ENCODE data around the gene SORCS2. TPM values are rescaled to one million over a fixed set of nuclear protein-coding genes. Genes with fewer than 3 reads are reported as not detected.

The SORCS2 gene
- total RNA-seq, 1 experiment from 2014 or later: 4.1 TPM

DNA sequence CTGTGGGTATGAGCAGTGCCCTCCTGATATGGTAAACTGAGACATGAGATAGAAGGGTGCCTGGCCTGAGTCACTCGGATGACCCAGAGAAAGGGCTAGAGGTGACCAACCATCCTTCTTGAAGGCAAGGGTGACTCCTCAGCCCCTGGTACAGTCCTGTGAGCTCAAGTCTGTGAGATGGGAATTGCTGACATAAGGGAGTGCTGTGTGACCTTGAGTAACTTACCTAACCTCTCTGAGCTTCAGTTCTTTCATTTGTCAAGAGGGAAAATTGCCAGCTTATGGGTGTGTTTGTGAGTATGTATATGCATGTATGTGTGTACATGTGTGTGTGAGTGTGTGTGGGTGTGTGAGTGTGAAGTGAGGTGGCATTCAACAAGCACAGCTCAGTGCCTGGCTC, 452.8 kb downstream of the SORCS2 start:
- no peaks in the 10 kb centered on the region for H3K9me3 ChIP-seq (ENCODE audit: low read length)
- TF ChIP-seq EZH2phosphoT487 (IDR thresholded peaks at IDR 0.05; ENCODE audit: borderline replicate concordance, low read length) (no peak), EZH2 (IDR thresholded peaks at IDR 0.05; ENCODE audit: low read length, unreplicated experiment) (no peak)
- TF ChIP-seq, protein P1, sequence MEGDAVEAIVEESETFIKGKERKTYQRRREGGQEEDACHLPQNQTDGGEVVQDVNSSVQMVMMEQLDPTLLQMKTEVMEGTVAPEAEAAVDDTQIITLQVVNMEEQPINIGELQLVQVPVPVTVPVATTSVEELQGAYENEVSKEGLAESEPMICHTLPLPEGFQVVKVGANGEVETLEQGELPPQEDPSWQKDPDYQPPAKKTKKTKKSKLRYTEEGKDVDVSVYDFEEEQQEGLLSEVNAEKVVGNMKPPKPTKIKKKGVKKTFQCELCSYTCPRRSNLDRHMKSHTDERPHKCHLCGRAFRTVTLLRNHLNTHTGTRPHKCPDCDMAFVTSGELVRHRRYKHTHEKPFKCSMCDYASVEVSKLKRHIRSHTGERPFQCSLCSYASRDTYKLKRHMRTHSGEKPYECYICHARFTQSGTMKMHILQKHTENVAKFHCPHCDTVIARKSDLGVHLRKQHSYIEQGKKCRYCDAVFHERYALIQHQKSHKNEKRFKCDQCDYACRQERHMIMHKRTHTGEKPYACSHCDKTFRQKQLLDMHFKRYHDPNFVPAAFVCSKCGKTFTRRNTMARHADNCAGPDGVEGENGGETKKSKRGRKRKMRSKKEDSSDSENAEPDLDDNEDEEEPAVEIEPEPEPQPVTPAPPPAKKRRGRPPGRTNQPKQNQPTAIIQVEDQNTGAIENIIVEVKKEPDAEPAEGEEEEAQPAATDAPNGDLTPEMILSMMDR (conservative IDR thresholded peaks at IDR 0.05; ENCODE audit: low read depth, low read length): no peak
- CTCF ChIA-PET: no interaction called here
- no peak overlapping the region for H3K4me2 ChIP-seq (ENCODE audit: low read length)
- no peak overlapping the region for H3K9ac ChIP-seq (ENCODE audit: low read length)
- H4K20me1 ChIP-seq (ENCODE audit: low read length): no peaks in the 10 kb centered on the region
- no TSS peak for BruUV-seq (replicated peaks)
- H3K79me2 ChIP-seq (ENCODE audit: low read length): no peaks in the 10 kb centered on the region
- H3K27me3 ChIP-seq (ENCODE audit: low read length): no peaks in the 10 kb centered on the region
- no peak overlapping the region for H3K27ac ChIP-seq (ENCODE audit: low read length)
- H3K36me3 ChIP-seq (ENCODE audit: low read depth, low read length): no peaks in the 10 kb centered on the region
- DNase-seq: no peak
- H3K4me1 ChIP-seq (ENCODE audit: insufficient read depth, low read length): peaks cover 24% of the 10 kb centered on the region
- POLR2A ChIA-PET (ENCODE audit: unreplicated experiment): no interaction called here
- H3F3A ChIP-seq (ENCODE audit: low read length, unreplicated experiment): no peaks in the 10 kb centered on the region
- intact Hi-C loops (cut with micrococcal nuclease): no loop called here
- no peak for ATAC-seq
- H3K4me3 ChIP-seq (ENCODE audit: low read length): no peak overlapping the region
- H2AFZ ChIP-seq (ENCODE audit: low read length): no peak overlapping the region
- no peaks in the 10 kb centered on the region for H3K9me2 ChIP-seq (replicated peaks; ENCODE audit: low read length)

GRCh38 chr4:7645956-7646355, 453.6 kb downstream of the SORCS2 start:
- H3K4me1 ChIP-seq (ENCODE audit: insufficient read depth, low read length): peaks cover 30% of the 10 kb centered on the region
- intact Hi-C loops (cut with micrococcal nuclease): no loop called here
- H3K36me3 ChIP-seq (ENCODE audit: low read depth, low read length): no peaks in the 10 kb centered on the region
- no peaks in the 10 kb centered on the region for H3K79me2 ChIP-seq (ENCODE audit: low read length)
- no peak overlapping the region for H2AFZ ChIP-seq (ENCODE audit: low read length)
- H3K9ac ChIP-seq (ENCODE audit: low read length): no peak overlapping the region
- no peak overlapping the region for H3K27ac ChIP-seq (ENCODE audit: low read length)
- no peaks in the 10 kb centered on the region for H3F3A ChIP-seq (ENCODE audit: low read length, unreplicated experiment)
- no peaks in the 10 kb centered on the region for H4K20me1 ChIP-seq (ENCODE audit: low read length)
- H3K4me2 ChIP-seq (ENCODE audit: low read length): no peak overlapping the region
- no peak for ATAC-seq
- TF ChIP-seq EZH2phosphoT487 (IDR thresholded peaks at IDR 0.05; ENCODE audit: borderline replicate concordance, low read length) (no peak), EZH2 (IDR thresholded peaks at IDR 0.05; ENCODE audit: low read length, unreplicated experiment) (no peak)
- TF ChIP-seq, protein P1 (conservative IDR thresholded peaks at IDR 0.05; ENCODE audit: low read depth, low read length): no peak
- H3K4me3 ChIP-seq (ENCODE audit: low read length): no peak overlapping the region
- ChIA-PET CTCF (no interaction called here), POLR2A (ENCODE audit: unreplicated experiment) (no interaction called here)
- no peaks in the 10 kb centered on the region for H3K9me2 ChIP-seq (replicated peaks; ENCODE audit: low read length)
- no peak for DNase-seq
- H3K9me3 ChIP-seq (ENCODE audit: low read length): no peaks in the 10 kb centered on the region
- no peaks in the 10 kb centered on the region for H3K27me3 ChIP-seq (ENCODE audit: low read length)
- BruUV-seq (replicated peaks): no TSS peak

DNA sequence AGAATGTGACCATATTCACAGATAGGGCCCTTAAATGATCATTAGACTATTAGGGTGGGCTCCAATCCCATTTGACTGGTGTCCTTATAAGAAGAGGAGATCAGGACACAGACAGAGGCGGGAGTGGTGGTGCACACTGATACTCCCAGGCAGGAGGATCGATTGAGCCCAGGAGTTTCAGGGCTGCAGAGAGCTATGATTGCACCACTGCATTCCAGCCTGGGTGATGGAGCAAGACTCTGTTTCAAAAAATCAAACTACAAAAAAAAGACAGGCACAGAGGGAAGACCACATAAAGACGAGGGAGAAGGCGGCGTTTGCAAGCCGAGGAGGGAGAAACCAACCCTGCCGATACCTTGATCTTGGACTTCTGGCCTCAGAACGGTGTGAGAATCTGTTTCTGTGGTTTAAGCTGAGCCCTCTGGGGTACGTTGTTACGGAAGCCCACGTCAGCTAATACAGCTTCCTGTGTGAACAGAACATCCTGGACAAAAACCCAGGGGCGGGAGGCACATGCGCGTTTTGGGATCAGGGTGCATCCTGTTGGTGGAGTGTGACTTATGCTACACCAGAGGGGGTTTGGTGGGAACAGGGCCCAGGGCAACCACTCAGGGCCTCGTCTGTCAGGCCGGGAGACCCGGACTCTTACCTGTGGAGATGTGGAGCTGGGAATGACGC, 454.2 kb downstream of the SORCS2 start:
- Histone ChIP-seq H3K9ac (ENCODE audit: low read length) (no peak overlapping the region), H3K27me3 (ENCODE audit: low read length) (no peaks in the 10 kb centered on the region), H3K79me2 (ENCODE audit: low read length) (no peaks in the 10 kb centered on the region), H4K20me1 (ENCODE audit: low read length) (no peaks in the 10 kb centered on the region), H3K9me3 (ENCODE audit: low read length) (no peaks in the 10 kb centered on the region), H3K4me2 (ENCODE audit: low read length) (no peak overlapping the region), H3K9me2 (replicated peaks; ENCODE audit: low read length) (no peaks in the 10 kb centered on the region), H3K27ac (ENCODE audit: low read length) (no peak overlapping the region), H2AFZ (ENCODE audit: low read length) (no peak overlapping the region), H3K4me1 (ENCODE audit: insufficient read depth, low read length) (peaks cover 35% of the 10 kb centered on the region), H3K36me3 (ENCODE audit: low read depth, low read length) (no peaks in the 10 kb centered on the region), H3K4me3 (ENCODE audit: low read length) (no peak overlapping the region), H3F3A (ENCODE audit: low read length, unreplicated experiment) (no peaks in the 10 kb centered on the region)
- TF ChIP-seq EZH2phosphoT487 (IDR thresholded peaks at IDR 0.05; ENCODE audit: borderline replicate concordance, low read length) (no peak), EZH2 (IDR thresholded peaks at IDR 0.05; ENCODE audit: low read length, unreplicated experiment) (no peak)
- TF ChIP-seq, protein P1 (conservative IDR thresholded peaks at IDR 0.05; ENCODE audit: low read depth, low read length): no peak
- ChIA-PET CTCF (no interaction called here), POLR2A (ENCODE audit: unreplicated experiment) (no interaction called here)
- BruUV-seq (replicated peaks): no TSS peak
- DNase-seq (no peak), ATAC-seq (no peak)
- intact Hi-C loops (cut with micrococcal nuclease): no loop called here

Data from PC-3 (cell line).